ENCODE data around the gene B3GNT7. TPM values are rescaled to one million over a fixed set of nuclear protein-coding genes. Genes with fewer than 3 reads are reported as not detected.

The B3GNT7 gene
- total RNA-seq, 1 donor, result 0.43 TPM

DNA sequence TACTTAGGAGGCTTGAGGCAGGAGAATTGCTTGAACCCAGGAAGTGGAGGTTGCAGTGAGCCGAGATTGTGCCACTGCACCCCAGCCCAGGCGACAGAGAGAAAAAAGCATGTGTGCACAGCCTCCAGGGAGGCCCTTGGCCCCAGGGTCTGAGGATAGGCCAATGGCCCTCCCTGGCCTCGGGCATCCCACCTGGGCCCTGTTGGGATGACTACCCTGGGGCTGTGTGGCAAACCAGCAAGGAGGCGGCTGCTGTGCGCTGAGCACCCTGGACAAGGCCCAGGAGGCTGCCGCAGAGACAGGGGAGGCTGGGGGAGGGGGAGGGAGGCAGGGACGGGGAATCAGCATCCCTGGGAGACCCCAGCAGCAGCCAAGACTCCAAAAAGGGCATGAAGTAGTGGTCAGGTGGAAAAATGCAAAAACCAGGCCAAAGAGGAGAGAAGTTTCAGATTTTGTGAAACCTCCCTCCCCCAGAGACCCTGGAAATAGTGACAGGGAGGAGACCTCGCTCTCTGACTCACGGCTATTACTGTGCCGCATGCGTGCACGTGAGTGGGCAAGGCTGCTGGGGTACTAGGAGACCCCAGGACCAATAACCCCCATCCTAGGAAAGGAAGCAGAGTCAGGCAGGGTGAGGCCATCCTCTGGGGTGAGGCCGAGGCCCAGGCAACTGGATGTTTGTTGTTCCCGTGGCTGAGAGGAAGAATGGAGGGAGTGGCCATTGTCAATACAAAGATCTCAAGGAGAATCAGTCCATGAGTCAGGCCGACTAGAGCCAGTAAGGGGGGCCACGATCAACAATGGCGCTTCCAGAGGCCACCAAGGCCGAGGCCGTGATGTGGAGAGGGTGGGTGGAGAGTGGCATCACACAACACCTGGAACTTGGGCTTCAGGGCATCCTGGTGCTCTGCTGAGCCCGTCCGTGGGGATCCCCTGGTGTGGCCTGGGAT lies 16.0 kb upstream of the B3GNT7 start:
- no peak for DNase-seq (ENCODE audit: low read depth)
- TF ChIP-seq, protein P1, sequence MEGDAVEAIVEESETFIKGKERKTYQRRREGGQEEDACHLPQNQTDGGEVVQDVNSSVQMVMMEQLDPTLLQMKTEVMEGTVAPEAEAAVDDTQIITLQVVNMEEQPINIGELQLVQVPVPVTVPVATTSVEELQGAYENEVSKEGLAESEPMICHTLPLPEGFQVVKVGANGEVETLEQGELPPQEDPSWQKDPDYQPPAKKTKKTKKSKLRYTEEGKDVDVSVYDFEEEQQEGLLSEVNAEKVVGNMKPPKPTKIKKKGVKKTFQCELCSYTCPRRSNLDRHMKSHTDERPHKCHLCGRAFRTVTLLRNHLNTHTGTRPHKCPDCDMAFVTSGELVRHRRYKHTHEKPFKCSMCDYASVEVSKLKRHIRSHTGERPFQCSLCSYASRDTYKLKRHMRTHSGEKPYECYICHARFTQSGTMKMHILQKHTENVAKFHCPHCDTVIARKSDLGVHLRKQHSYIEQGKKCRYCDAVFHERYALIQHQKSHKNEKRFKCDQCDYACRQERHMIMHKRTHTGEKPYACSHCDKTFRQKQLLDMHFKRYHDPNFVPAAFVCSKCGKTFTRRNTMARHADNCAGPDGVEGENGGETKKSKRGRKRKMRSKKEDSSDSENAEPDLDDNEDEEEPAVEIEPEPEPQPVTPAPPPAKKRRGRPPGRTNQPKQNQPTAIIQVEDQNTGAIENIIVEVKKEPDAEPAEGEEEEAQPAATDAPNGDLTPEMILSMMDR (IDR thresholded peaks at IDR 0.05; ENCODE audit: insufficient read depth, low read depth, low read length), result no peak
- no peak overlapping the region for H3K4me3 ChIP-seq (ENCODE audit: low read depth, low read length)

DNA sequence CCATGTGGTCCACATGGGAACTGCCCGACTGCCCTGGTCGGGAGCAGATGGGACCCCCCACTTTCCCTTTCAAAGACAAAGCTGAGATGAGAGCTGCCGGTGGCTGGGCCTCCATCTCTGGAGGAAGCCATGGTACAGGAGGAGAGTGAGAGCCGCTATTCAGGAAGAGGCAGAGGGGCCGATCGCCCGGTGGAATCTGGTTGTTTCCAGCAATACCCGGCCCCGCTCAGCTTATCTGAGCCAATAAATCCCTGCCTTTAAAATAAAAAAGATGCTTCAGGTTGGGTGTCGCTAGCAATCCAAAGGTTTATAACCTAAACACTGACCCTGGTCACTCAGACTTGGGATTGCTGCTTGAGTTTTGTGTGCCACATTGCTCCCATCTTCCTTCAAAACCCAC lies 15.2 kb upstream of the B3GNT7 start:
- TF ChIP-seq, protein P1 (IDR thresholded peaks at IDR 0.05; ENCODE audit: insufficient read depth, low read depth, low read length), result no peak
- H3K4me3 ChIP-seq (ENCODE audit: low read depth, low read length), result no peak overlapping the region
- no peak for DNase-seq (ENCODE audit: low read depth)

DNA sequence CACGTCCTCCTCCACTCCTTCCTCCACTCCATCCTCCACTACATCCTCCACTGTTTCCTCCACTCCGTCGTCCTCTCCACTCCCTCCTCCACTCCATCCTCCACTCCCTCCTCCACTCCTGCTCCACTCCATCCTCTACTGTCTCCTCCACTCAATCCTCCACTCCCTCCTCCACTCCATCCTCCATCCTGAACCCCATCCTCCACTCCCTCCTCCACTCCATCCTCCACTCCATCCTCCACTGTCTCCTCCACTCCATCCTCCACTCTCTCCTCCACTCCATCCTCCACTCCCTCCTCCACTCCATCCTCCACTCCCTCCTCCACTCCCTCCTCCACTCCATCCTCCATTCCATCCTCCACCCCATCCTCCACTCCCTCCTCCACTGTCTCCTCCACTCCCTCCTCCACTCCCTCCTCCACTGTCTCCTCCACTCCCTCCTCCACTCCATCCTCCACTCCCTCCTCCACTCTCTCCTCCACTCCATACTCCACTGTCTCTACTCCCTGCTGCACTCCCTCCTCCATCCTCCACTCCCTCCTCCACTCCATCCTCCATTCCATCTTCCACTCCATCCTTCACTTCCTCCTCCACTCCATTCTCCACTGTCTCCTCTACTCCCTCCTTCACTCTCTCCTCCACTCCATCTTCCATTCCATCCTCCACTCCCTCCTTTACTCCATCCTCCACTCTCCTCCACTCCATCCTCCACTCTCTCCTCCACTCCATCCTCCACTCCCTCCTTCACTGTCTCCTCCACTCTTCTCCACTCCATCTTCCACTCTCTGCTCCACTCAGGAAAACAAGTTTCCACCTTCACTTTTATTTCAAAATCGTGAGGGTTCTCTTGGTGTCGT lies 14.3 kb upstream of the B3GNT7 start:
- TF ChIP-seq, protein P1 (IDR thresholded peaks at IDR 0.05; ENCODE audit: insufficient read depth, low read depth, low read length), result no peak
- no peak overlapping the region for H3K4me3 ChIP-seq (ENCODE audit: low read depth, low read length)
- DNase-seq (ENCODE audit: low read depth), result no peak

DNA sequence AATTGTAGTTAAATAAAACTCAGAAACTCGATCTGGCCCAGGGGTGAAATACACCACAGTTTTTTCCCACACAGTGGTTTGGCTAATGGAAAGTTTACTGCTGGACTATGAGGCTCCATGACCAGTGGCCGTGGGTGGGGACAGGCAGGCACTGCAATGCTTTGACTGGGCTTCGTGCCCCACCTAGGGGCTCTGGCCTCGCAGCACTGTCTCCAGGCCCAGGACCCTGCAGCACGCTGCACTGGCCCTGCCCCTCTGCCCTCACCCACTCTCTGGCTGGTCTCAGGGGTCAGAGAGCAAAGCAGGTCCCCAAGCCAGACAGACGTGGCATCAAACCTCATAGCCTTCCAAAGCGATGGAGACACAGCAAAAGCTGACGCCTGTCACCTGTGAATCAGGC lies 13.4 kb upstream of the B3GNT7 start:
- no peak for DNase-seq (ENCODE audit: low read depth)
- H3K4me3 ChIP-seq (ENCODE audit: low read depth, low read length), result no peak overlapping the region
- TF ChIP-seq, protein P1 (IDR thresholded peaks at IDR 0.05; ENCODE audit: insufficient read depth, low read depth, low read length), result no peak

DNA sequence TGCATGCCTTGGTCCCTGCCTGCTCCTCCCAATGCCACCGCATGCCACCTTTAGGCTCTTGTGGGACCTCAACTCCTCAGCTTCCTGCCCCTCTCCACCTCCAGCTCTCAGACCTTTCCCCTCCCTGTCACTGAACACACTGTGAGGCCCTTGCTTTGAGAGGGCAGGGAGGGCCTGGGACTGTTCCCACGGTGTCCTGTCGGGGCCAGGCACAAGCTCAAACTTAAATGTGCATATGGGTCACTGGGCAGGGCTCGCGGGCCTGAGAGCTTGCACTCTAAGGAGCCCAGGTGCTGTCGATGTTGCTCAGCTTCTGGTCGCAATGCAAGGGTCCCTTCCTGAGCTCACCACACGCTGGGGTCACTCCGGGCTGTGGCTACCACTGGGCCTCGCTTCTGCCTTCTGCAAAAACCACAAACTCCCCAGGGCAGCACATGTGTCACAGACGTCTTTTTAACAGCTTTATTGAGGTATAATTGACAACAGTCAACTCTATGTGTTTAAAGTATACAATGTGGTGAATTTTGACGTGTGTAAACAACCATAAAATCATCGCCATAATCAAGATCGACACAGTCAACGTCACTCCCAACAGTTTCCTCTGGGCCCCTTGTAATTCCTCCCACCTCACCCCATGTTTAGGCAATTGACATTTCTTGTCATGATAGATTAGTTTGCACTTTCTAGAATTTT lies 11.9 kb upstream of the B3GNT7 start:
- TF ChIP-seq, protein P1 (IDR thresholded peaks at IDR 0.05; ENCODE audit: insufficient read depth, low read depth, low read length), result no peak
- DNase-seq (ENCODE audit: low read depth), result no peak

DNA sequence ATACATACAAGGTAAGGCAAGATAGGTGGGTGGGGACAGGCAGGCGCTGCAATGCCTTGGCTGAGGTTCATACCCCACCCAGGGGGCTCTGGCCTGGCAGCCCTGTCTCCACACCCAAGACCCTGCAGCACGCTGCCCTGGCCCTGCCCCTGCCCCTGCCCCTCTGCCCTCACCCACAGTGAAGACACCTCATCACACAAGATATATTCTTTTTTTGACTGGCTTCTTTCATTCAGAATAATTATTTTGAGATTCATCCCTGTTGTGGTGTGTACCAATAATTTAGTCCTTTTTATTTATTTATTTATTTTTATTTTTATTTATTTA lies 11.4 kb upstream of the B3GNT7 start:
- DNase-seq (ENCODE audit: low read depth), result no peak
- no peak overlapping the region for H3K4me3 ChIP-seq (ENCODE audit: low read depth, low read length)
- TF ChIP-seq, protein P1 (IDR thresholded peaks at IDR 0.05; ENCODE audit: insufficient read depth, low read depth, low read length), result no peak

More for the DNA sequence above, 11.9 kb upstream of the B3GNT7 start:
- H3K4me3 ChIP-seq (ENCODE audit: low read depth, low read length), result no peak overlapping the region

Data from fibroblast of villous mesenchyme (primary cell).